ENCODE data around the gene RNF181. TPM values are rescaled to one million over a fixed set of nuclear protein-coding genes. Genes with fewer than 3 reads are reported as not detected.
"Not testable (repeated sequence)": the region's sequence is repeated elsewhere in the genome, so short reads cannot be mapped to it uniquely, and the experiment has no call there.

The RNF181 gene
- total and polyA plus RNA-seq, 2 donors, result 71.6 to 183 TPM

DNA sequence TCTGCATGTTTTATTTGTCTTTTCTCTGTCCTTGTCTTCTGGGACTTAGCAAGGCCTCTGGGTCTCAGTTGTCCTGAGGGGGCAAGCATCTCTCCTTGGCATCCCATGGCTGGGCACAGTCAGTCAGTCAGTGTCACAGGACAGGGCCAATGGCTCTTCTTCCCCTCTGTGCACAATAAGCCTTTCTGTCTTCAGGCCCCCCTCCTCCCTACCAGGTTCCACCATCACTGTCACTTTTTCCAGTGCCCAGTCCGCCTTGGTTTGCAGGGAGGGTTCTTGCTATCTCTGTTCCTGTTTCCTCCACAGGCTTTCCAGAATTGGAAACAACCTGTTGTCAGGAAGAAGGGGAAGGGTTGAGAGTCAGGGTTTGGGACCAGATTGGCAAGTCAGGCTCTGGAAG is 13.1 kb upstream of the RNF181 start:
- 80% methylated on average over 1 of the region's 1 CpG for WGBS
- Histone ChIP-seq H3K27ac (ENCODE audit: low read depth) (no peak overlapping the region), H3K4me3 (ENCODE audit: low read depth, low read length) (no peak overlapping the region), H3K36me3 (ENCODE audit: insufficient read depth) (no peaks in the 10 kb centered on the region), H3K4me1 (ENCODE audit: insufficient read depth) (peaks cover 2% of the 10 kb centered on the region)
- no peak for DNase-seq (ENCODE audit: extremely low spot score)

GRCh38 chr2:85583667-85584353 is 11.7 kb upstream of the RNF181 start:
- peak overlapping the region; percentile 65 for H3K4me3 ChIP-seq (ENCODE audit: low read depth, low read length)
- no peak for DNase-seq (ENCODE audit: extremely low spot score)
- peaks cover 2% of the 10 kb centered on the region for H3K4me1 ChIP-seq (ENCODE audit: insufficient read depth)
- peak overlapping the region; percentile 81 for H3K27ac ChIP-seq (ENCODE audit: low read depth)
- WGBS, result 26% methylated on average over 16 of the region's 16 CpGs
- no peaks in the 10 kb centered on the region for H3K36me3 ChIP-seq (ENCODE audit: insufficient read depth)

DNA sequence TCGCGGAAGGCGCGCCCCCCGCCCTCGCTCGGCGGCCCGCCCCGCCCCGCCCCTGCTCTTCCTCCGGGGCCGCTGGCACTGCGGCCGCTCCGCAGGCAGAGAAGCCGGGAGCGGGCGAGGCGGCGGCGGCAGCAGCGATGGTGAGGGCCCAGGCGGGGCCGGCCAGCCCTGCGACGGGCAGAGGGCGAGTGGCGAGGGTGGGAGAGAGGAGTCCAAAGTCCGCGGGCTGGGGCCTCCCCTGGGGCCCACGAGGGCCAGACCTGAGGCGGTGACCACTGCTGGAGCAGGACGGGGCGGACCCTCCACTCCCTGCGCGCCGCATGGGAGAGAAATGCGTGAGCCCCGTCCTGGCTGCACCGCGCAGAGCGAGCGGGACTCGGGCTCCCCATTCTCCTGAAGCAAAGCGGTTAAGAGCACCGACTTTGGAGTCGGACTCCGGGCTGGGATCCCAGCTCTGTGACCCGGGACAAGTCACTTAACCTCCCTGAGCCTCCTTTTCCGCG is 11.1 kb upstream of the RNF181 start, which contains the start of gene VAMP5:
TSS of gene VAMP5 (plus strand) at position 78 of the 503 bp plus-strand sequence. CDS start at position 138, 60 bp downstream.
- 3% methylated on average over 52 of the region's 52 CpGs for WGBS
- Histone ChIP-seq H3K36me3 (ENCODE audit: insufficient read depth) (no peaks in the 10 kb centered on the region), H3K27ac (ENCODE audit: low read depth) (peak within 1 kb of the TSS; percentile 81), H3K4me1 (ENCODE audit: insufficient read depth) (peaks cover 4% of the 10 kb centered on the region), H3K4me3 (ENCODE audit: low read depth, low read length) (peak within 1 kb of the TSS; percentile 65)
- no peak for DNase-seq (ENCODE audit: extremely low spot score)

DNA sequence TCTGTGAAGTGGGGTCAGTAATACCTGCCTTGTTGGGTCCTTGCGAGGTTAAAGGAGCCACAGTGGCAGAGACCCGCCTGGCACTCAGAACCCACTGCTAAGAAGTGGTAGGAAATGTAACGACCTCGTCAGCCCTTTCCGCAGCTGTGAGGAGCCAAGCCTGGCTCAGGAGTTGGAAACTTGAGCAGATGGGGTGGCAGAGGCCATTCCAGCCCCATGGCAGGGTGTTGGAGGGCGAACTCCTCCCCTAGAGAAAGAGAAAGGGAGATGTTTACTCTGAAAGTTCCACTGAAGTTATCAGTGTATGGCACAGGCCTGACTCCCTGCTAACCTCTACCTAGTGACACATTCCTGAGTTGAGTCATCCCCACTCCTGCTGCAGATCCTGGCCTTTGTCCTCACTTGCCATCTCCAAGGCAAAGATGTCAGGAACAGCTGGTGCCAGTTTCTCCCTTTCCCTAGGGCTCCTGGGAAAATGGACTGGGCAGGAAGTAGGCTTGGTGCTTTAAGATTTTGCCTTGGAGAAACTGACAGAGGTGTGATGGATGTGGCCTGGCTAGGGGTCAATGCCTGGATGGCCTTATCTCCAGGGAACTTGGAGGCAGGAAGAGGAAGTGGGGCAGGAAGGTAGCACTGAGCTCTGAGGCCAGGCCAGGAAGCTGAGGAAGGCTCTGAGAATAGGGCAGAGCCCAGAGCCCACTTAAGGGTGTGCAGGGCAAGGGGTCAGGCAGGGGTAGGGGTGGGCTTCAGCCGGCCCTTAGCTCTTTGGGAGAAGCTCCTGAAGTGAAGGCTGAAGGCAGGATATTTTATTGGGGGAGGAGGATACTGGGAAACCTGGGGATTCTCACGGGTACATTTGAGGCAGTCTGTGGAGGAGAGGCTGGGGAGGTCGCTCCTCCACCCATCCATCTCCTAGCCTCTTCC is 10.4 kb upstream of the RNF181 start:
- WGBS, result 32% methylated on average over 9 of the region's 9 CpGs
- H3K4me3 ChIP-seq (ENCODE audit: low read depth, low read length), result peak overlapping the region; percentile 65
- no peaks in the 10 kb centered on the region for H3K36me3 ChIP-seq (ENCODE audit: insufficient read depth)
- H3K27ac ChIP-seq (ENCODE audit: low read depth), result peak overlapping the region; percentile 81
- no peak for DNase-seq (ENCODE audit: extremely low spot score)
- peaks cover 5% of the 10 kb centered on the region for H3K4me1 ChIP-seq (ENCODE audit: insufficient read depth)

DNA sequence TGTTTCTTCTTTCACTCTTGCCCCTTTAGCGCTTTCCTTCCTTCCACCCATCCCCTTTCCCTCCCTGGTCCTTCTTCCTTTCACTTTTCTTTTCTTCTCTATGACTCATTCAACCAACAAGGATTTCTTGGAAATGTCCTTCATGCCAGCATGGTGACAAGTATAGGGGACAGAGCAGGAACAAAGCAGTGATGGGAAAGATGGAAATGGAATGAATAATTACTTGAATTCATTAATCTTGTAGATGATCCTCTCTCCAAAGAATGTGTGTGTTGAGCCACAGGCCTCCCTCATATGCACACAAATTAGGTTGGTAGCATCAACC is 9.8 kb upstream of the RNF181 start:
- no peak for DNase-seq (ENCODE audit: extremely low spot score)
- Histone ChIP-seq H3K36me3 (ENCODE audit: insufficient read depth) (no peaks in the 10 kb centered on the region), H3K4me3 (ENCODE audit: low read depth, low read length) (no peak overlapping the region), H3K27ac (ENCODE audit: low read depth) (peak overlapping the region; percentile 64), H3K4me1 (ENCODE audit: insufficient read depth) (peaks cover 5% of the 10 kb centered on the region)
- 71% methylated on average over 1 of the region's 1 CpG for WGBS

GRCh38 chr2:85588236-85588635 is 7.3 kb upstream of the RNF181 start:
- Histone ChIP-seq H3K36me3 (ENCODE audit: insufficient read depth) (no peaks in the 10 kb centered on the region), H3K4me1 (ENCODE audit: insufficient read depth) (peaks cover 5% of the 10 kb centered on the region), H3K4me3 (ENCODE audit: low read depth, low read length) (no peak overlapping the region), H3K27ac (ENCODE audit: low read depth) (no peak overlapping the region)
- 78% methylated on average over 4 of the region's 4 CpGs for WGBS
- DNase-seq (ENCODE audit: extremely low spot score), result no peak

DNA sequence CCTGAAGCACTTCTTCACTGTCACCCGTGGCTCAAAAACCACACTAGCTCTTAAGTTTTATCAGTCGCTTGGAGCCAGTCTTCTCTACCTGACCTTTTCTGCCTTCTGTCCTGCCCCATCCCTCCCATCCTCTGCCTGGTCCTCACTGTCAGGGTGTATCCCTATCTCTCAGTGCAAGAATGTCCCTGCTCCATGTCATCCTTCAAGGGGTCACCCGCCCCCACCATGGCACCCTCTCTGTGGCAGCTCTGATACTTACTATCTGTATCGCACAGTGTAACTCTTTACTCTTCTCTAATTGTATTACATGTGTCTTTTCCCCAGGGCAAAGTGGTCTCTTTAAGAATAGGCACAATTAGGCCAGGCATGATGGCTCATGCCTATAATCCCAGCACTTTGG is 6.9 kb upstream of the RNF181 start:
- Histone ChIP-seq H3K36me3 (ENCODE audit: insufficient read depth) (no peaks in the 10 kb centered on the region), H3K4me1 (ENCODE audit: insufficient read depth) (peaks cover 5% of the 10 kb centered on the region), H3K4me3 (ENCODE audit: low read depth, low read length) (no peak overlapping the region), H3K27ac (ENCODE audit: low read depth) (no peak overlapping the region)
- no peak for DNase-seq (ENCODE audit: extremely low spot score)
- WGBS, result 84% methylated on average over 4 of the region's 4 CpGs

DNA sequence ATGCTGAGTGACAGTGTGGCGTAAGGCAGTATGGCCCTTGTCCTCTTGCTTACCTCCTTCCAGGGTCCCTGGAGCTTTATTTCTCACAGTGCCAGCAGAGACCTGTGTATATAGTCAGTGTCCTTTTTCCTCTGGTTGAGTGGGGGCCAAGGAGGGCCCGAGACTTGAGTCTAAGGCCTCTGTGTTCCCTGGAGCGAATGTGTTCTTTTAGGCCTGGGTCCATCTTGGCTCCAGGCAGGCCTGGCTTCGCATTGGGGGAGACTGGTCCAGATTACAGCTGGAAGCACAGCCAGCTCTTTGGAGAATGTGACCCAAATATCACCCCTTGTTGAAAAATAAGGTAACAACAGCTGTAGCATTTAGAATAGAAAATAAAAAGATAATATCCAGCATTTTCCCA is 6.4 kb upstream of the RNF181 start:
- H3K4me3 ChIP-seq (ENCODE audit: low read depth, low read length), result no peak overlapping the region
- WGBS, result 69% methylated on average over 4 of the region's 4 CpGs

GRCh38 chr2:85589982-85590791 is 5.4 kb upstream of the RNF181 start:
- peaks cover 5% of the 10 kb centered on the region for H3K4me1 ChIP-seq (ENCODE audit: insufficient read depth)
- WGBS, result 56% methylated on average over 7 of the region's 7 CpGs
- H3K27ac ChIP-seq (ENCODE audit: low read depth), result peak overlapping the region; percentile 66
- H3K36me3 ChIP-seq (ENCODE audit: insufficient read depth), result no peaks in the 10 kb centered on the region
- H3K4me3 ChIP-seq (ENCODE audit: low read depth, low read length), result no peak overlapping the region
- no peak for DNase-seq (ENCODE audit: extremely low spot score)

More for the DNA sequence above, 6.4 kb upstream of the RNF181 start:
- Histone ChIP-seq H3K36me3 (ENCODE audit: insufficient read depth) (no peaks in the 10 kb centered on the region), H3K27ac (ENCODE audit: low read depth) (peak overlapping the region; percentile 38), H3K4me1 (ENCODE audit: insufficient read depth) (peaks cover 5% of the 10 kb centered on the region)
- DNase-seq (ENCODE audit: extremely low spot score), result no peak

GRCh38 chr2:85590950-85591349 is 4.6 kb upstream of the RNF181 start:
- H3K27ac ChIP-seq (ENCODE audit: low read depth), result peak overlapping the region; percentile 12
- DNase-seq (ENCODE audit: extremely low spot score), result no peak
- no peaks in the 10 kb centered on the region for H3K36me3 ChIP-seq (ENCODE audit: insufficient read depth)
- H3K4me3 ChIP-seq (ENCODE audit: low read depth, low read length), result no peak overlapping the region
- 83% methylated on average over 2 of the region's 2 CpGs for whole genome bisulfite sequencing
- peaks cover 5% of the 10 kb centered on the region for H3K4me1 ChIP-seq (ENCODE audit: insufficient read depth)

GRCh38 chr2:85591563-85591962 is 4.0 kb upstream of the RNF181 start:
- WGBS, result 78% methylated on average over 12 of the region's 12 CpGs
- Histone ChIP-seq H3K36me3 (ENCODE audit: insufficient read depth) (no peaks in the 10 kb centered on the region), H3K4me3 (ENCODE audit: low read depth, low read length) (no peak overlapping the region), H3K27ac (ENCODE audit: low read depth) (peak overlapping the region; percentile 38), H3K4me1 (ENCODE audit: insufficient read depth) (peaks cover 5% of the 10 kb centered on the region)
- DNase-seq (ENCODE audit: extremely low spot score), result no peak

DNA sequence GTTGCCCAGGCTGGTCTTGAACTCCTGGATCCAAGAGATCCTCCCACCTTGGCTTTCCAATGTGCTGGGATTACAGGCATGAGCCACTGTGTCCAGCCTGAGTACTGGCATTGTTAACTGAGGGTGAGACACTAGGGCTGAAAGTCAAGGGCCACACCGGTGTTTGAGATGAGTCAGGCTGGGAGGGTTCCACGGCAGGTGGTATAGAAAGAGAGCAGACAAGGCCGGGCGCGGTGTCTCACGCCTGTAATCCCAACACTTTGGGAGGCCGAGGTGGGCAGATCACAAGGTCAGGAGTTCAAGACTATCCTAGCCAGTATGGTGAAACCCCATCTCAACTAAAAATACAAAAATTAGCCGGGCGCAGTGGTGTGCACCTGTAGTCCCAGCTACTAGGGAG is 3.2 kb upstream of the RNF181 start:
- 92% methylated on average over 9 of the region's 9 CpGs for WGBS
- not testable (repeated sequence) for H3K27ac ChIP-seq (ENCODE audit: low read depth); DNase-seq (ENCODE audit: extremely low spot score)

DNA sequence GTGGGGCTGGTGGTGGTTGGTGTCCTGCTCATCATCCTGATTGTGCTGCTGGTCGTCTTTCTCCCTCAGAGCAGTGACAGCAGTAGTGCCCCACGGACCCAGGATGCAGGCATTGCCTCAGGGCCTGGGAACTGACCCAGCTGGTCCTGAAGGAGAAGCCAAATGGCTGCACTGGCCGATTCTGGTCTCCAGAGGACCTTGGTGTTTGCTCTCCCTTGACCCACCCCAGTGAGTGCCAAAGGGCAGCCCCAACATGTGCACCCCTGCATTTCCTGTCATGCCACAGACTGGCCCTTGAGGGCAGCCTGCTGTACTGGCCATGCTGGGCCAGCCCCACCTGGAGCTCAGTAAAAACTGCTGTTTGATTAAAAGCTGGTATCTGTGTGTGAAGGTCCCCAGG is 2.5 kb upstream of the RNF181 start:
- DNase-seq (ENCODE audit: extremely low spot score), result no peak
- no peak overlapping the region for H3K4me3 ChIP-seq (ENCODE audit: low read depth, low read length)
- WGBS, result 67% methylated on average over 3 of the region's 3 CpGs
- H3K4me1 ChIP-seq (ENCODE audit: insufficient read depth), result peaks cover 5% of the 10 kb centered on the region
- no peak overlapping the region for H3K27ac ChIP-seq (ENCODE audit: low read depth)
- no peaks in the 10 kb centered on the region for H3K36me3 ChIP-seq (ENCODE audit: insufficient read depth)

More for the DNA sequence above, 3.2 kb upstream of the RNF181 start:
- H3K4me3 ChIP-seq (ENCODE audit: low read depth, low read length); H3K36me3 ChIP-seq (ENCODE audit: insufficient read depth); H3K4me1 ChIP-seq (ENCODE audit: insufficient read depth): not testable (repeated sequence)

Measured in urinary bladder (tissue), 4 donors.